Erythroblast (primary cell): ENCODE data around the gene NSMCE4A.
"Not testable (repeated sequence)": the region's sequence is repeated elsewhere in the genome, so short reads cannot be mapped to it uniquely, and the experiment has no call there.

ENCODE experiments used
- DNase-seq, 2 experiments: peaks; one replicate each; lab custom pipeline; 2025; lab: John Stamatoyannopoulos, UW
- GATA1 ChIP-seq: IDR thresholded peaks from 2 replicates; pipeline ENCODE4 v1.6.1; 2011; ENCODE audit warnings: low read depth, mild to moderate bottlenecking, control low read depth, low read length, moderate library complexity
- POLR2A ChIP-seq: IDR thresholded peaks from 2 replicates; pipeline ENCODE4 v1.6.1; 2011; ENCODE audit warnings: mild to moderate bottlenecking, low read length

The NSMCE4A gene

DNA sequence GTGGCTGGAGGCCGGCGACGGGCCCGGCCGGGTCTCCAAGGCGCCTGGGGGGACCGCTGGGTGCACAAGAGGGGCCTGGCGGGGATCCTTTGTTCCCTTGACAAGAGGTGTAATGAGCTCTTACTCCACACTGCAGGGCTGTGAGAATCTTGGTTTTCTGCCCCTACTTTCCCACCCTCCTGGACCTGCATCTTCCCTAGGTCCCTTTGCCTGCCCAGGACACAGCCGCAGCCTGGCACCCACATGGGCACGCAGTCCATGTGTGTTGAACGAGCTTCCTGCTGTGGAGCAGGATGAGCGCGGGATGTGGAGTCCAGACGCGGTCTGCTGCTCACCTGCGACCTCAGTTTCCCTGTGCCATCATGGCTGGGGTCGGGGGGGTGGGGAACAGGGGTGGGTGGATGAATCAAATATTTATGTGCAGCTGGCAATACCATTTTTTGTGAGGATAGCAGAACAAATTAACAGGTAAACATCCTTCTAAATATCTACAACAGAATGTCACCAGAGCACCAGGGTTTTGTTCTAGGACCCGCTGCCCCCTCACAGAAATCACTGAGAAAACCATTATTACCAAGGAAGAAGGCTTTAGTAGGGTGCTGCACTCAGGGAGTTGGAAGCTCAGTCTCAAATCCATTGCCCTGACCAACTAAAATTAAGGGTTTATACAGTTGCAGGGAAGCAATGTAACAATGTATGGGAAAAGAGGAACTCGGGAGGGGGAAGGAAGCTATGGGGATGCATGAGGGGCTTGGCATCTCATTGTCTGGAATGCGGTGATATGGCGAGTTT is 474 bp upstream of the NSMCE4A start:
- TF ChIP-seq POLR2A (no peak), GATA1 (no peak)
- no peak for DNase-seq

DNA sequence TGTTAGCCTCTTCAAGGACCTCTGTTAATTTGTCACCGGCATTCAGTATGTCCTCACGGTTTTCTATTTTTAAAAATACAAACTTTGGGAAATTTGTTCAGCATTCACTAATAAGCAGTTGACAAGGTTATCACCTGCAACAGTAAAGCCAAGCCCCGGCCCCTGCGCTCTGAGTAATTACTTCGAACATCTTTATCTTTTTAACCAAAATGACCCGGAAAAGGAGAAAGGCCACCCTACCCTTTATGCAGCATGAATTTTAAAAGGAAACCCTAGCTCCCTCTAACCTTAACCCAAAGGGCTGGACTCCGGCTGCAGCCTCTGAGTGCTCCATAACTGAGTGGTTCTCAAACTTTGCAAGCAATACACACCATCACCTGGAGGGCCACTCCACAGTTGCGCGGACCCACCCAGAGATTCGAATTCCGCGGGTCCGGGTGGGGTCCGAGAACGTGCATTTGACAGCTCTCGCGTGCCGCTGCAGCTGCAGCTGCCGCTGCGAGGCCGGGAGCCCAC is 940 bp downstream of the NSMCE4A start:
- DNase-seq, result no peak
- no peak for TF ChIP-seq POLR2A
- TF ChIP-seq GATA1, result no peak

GRCh38 chr10:121969086-121969485 is 5.9 kb downstream of the NSMCE4A start:
- not testable (repeated sequence) for DNase-seq

- no peak for DNase-seq
- TF ChIP-seq POLR2A, result no peak
- TF ChIP-seq GATA1, result no peak
Measured at GRCh38 chr10:121965996-121966395, 9.0 kb downstream of the NSMCE4A start.

GRCh38 chr10:121961456-121961855 is 13.6 kb downstream of the NSMCE4A start:
- TF ChIP-seq POLR2A (no peak), GATA1 (no peak)
- no peak for DNase-seq

- TF ChIP-seq GATA1 (no peak), POLR2A (no peak)
- no peak for DNase-seq
Measured at GRCh38 chr10:121959671-121960070, 15.3 kb downstream of the NSMCE4A start.

DNA sequence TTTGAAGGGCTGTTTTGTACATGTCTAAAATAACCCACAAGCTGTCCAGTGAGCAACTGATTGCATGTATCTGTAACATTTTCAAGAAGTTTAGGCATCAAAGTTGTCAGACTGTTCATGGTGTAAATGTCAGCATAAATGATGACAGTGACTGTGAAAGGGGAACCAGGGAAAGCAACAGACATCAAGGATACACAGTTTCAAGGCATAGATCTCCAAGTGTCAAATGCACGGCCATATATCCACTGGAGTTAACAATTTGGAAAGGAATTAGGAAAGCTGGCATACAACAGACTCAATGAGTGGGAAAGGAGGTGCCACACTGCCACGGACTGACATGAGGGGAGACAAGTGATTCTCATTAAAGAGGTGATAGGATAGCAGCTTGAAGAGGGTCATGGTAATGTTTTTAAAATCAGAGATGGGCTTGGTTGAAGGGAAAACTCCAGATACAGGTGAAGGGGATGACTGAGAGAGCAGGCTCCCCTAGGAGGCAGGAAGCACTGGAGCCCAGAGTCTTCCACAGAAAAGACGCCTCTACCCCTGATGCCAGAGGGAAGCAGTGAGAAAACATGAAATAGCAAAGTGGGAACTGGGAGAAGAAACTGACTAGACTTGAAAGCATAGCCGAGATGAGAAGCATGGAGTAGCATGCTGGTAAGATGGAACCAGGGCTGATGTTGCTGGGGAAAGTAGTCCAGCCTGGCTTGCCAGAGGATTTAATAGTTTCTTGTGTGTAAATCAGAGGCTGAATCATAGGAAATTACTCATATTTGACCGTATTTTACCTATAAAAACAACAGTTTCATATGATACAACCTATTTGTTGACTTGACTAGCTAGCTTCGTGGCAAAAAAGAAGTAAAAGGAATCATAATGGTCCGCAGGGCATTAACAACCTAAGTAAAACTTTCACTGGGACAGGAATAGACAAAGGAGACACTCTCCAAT is 18.6 kb downstream of the NSMCE4A start:
- TF ChIP-seq GATA1, result no peak
- TF ChIP-seq POLR2A, result no peak
- no peak for DNase-seq

GRCh38 chr10:121952226-121952625 is 22.8 kb downstream of the NSMCE4A start:
- no peak for DNase-seq
- TF ChIP-seq GATA1, result no peak
- TF ChIP-seq POLR2A, result no peak

DNA sequence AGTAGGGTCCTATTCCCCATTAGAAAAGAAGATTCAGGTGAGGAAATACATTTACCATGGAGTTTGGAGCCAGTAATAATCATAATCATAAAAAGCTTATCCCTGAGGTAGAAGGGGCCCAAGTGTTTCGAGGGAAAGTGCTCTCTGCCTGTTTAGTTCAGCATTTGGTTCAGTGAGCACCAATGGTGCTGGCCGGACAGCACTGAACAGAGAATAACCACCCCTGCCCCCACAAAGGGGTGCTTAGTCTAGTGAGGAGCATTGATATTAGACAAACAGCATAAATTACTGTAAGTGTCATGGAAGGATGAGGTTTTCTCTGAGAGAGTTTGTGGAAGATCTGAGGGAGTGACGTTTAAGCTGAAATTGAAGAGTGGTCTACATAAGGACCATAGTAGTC is 25.6 kb downstream of the NSMCE4A start:
- TF ChIP-seq POLR2A (no peak), GATA1 (no peak)

DNA sequence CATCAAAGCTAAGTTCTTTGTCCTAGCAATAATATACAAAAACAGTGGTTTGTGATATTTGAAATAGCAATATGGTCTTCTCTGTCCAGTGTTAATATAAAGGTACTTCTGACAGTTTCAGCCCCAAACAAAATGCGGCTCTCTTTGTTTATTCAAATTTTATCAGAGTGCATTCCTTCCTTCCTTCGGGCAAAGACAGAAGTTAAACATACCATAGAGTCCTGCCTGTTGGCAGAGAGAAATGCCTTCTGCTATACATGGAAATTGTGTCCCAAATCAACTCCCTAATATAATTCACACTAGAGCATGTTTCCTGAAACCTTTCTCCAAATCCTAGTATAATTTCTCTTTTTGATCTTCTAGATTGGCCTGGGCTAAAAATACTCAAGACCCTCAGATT is 26.0 kb downstream of the NSMCE4A start:
- TF ChIP-seq POLR2A (no peak), GATA1 (no peak)
- no peak for DNase-seq

More for the DNA sequence above, 25.6 kb downstream of the NSMCE4A start:
- no peak for DNase-seq

- TF ChIP-seq GATA1 (no peak), POLR2A (no peak)
- DNase-seq, result no peak
Measured at GRCh38 chr10:121947343-121948330, 27.4 kb downstream of the NSMCE4A start.

- TF ChIP-seq GATA1, result no peak
- DNase-seq, result no peak
Measured at GRCh38 chr10:121942749-121943416, 32.1 kb downstream of the NSMCE4A start.
